GM19438 (cell line): Measurements from ENCODE around the gene ZNF385D.
"Not testable (repeated sequence)": the region's sequence is repeated elsewhere in the genome, so short reads cannot be mapped to it uniquely, and the experiment has no call there.

Source experiments
- ATAC-seq: cut with Tn5 transposase; IDR thresholded peaks from one replicate; pipeline ENCODE4 v1.9.1; 2021; ENCODE audit warnings: low read depth; ENCODE audit not compliant: unreplicated experiment

The ZNF385D gene

GRCh38 chr3:21528291-21528995, 222.6 kb downstream of the ZNF385D start:
- ATAC-seq: no peak

GRCh38 chr3:21526461-21526860, 224.5 kb downstream of the ZNF385D start:
- no peak for ATAC-seq

- no peak for ATAC-seq
Observed at GRCh38 chr3:21524133-21524532, 226.9 kb downstream of the ZNF385D start.

GRCh38 chr3:21520106-21520963, 230.7 kb downstream of the ZNF385D start:
- no peak for ATAC-seq

GRCh38 chr3:21517184-21517583, 233.8 kb downstream of the ZNF385D start:
- no peak for ATAC-seq

GRCh38 chr3:21515417-21515816, 235.6 kb downstream of the ZNF385D start:
- no peak for ATAC-seq

- no peak for ATAC-seq
Observed at GRCh38 chr3:21509731-21510470, 241.1 kb downstream of the ZNF385D start.

GRCh38 chr3:21508246-21508645, 242.8 kb downstream of the ZNF385D start:
- ATAC-seq: no peak

GRCh38 chr3:21505711-21506460, 245.1 kb downstream of the ZNF385D start:
- no peak for ATAC-seq

- ATAC-seq: no peak
Observed at GRCh38 chr3:21502656-21503055, 248.4 kb downstream of the ZNF385D start.

- no peak for ATAC-seq
Observed at GRCh38 chr3:21500834-21501233, 250.2 kb downstream of the ZNF385D start.

GRCh38 chr3:21490671-21491070, 260.3 kb downstream of the ZNF385D start:
- ATAC-seq: not testable (repeated sequence)

GRCh38 chr3:21487520-21487919, 263.5 kb downstream of the ZNF385D start:
- no peak for ATAC-seq

- ATAC-seq: not testable (repeated sequence)
Observed at GRCh38 chr3:21486024-21486935, 264.7 kb downstream of the ZNF385D start.

GRCh38 chr3:21484828-21485144, 266.2 kb downstream of the ZNF385D start:
- no peak for ATAC-seq

GRCh38 chr3:21484057-21484827, 266.8 kb downstream of the ZNF385D start:
- peak; percentile 61 for ATAC-seq

GRCh38 chr3:21481991-21482390, 269.0 kb downstream of the ZNF385D start:
- no peak for ATAC-seq

- ATAC-seq: no peak
Observed at GRCh38 chr3:21477541-21478288, 273.3 kb downstream of the ZNF385D start.
